Lower leg skin (tissue), 4 donors: Measurements from ENCODE around the gene DUSP3. TPM values are rescaled to one million over a fixed set of nuclear protein-coding genes. Genes with fewer than 3 reads are reported as not detected.

Experiments used
- DNase-seq, 2 donors: peaks; one replicate each; pipeline ENCODE4 v3.0.0-alpha.2; 2019; ENCODE audit warnings: low spot score in 2 of 2
- H3K4me3 ChIP-seq: fragments of 200-600 bp; sonication (generic); 2 replicates; pipeline ENCODE4 v1.5.1; 2017; ENCODE audit warnings: mild to moderate bottlenecking, low read depth; ENCODE audit not compliant: poor library complexity, severe bottlenecking
- POLR2A ChIP-seq, 2 donors: fragments of 450-650 bp; IDR thresholded peaks; one replicate each; pipeline ENCODE4 v1.6.1; 2016 to 2017; ENCODE audit warnings: antibody characterized with exemption in 2 of 2, mild to moderate bottlenecking in 1 of 2, moderate library complexity in 1 of 2
- WGBS, 2 donors: methylation state at CpG; one replicate each; pipeline ENCODE4 v1.1.5; 2018; 5-methylcytosine and 5-hydroxymethylcytosine counted together
- intact Hi-C: fragments of 100-400 bp; cut with DNase I; formaldehyde crosslinking; loops from one replicate; pipeline ENCODE4 v1.15.0; 2023; ENCODE audit warnings: low total_unique reads
- total RNA-seq, 4 donors: library from RNA; depleted of rRNA; stranded (reverse); fragments of >200 nt; gene quantifications; one replicate each; pipeline ENCODE4 v1.1.0, GENCODE V29; 2016
- TF ChIP-seq, protein P1 (sequence below), 3 donors: fragments of 450-650 bp; IDR thresholded peaks; one replicate each; pipeline ENCODE4 v1.5.1; 2016; ENCODE audit warnings: antibody characterized with exemption in 3 of 3, mild to moderate bottlenecking in 3 of 3, moderate library complexity in 2 of 3

DUSP3 gene
- total RNA-seq, 4 donors from 2014 or later: 33.2 to 44.1 (median 37.9) TPM

DNA sequence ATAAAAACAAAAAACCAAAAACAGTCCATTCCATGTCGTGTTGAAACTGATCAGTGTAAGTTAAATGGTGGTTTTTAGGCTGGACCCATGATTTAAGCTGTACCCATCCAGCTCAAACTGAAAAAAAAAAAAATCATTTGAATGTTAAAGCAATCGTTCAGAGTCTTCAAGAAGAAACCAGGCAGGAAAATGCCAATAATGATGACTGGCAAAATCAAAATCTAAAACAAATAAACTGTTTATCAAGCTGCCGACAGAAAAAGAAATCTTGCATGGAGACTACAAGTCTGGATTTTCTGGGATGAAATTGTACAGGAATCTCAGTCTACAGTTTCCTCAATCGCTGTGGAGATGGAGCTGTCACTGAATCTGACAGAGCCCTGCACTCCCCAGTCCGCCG, 60.9 kb downstream of the DUSP3 start:
- intact Hi-C loops: no loop called here
- no peak for DNase-seq
- WGBS, 2 donors: 61 to 62% methylated on average over 6 of the region's 6 CpGs
- no peak for TF ChIP-seq POLR2A (IDR thresholded peaks at IDR 0.05)
- TF ChIP-seq, protein P1, sequence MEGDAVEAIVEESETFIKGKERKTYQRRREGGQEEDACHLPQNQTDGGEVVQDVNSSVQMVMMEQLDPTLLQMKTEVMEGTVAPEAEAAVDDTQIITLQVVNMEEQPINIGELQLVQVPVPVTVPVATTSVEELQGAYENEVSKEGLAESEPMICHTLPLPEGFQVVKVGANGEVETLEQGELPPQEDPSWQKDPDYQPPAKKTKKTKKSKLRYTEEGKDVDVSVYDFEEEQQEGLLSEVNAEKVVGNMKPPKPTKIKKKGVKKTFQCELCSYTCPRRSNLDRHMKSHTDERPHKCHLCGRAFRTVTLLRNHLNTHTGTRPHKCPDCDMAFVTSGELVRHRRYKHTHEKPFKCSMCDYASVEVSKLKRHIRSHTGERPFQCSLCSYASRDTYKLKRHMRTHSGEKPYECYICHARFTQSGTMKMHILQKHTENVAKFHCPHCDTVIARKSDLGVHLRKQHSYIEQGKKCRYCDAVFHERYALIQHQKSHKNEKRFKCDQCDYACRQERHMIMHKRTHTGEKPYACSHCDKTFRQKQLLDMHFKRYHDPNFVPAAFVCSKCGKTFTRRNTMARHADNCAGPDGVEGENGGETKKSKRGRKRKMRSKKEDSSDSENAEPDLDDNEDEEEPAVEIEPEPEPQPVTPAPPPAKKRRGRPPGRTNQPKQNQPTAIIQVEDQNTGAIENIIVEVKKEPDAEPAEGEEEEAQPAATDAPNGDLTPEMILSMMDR (IDR thresholded peaks at IDR 0.05): no peak
- H3K4me3 ChIP-seq: no peak overlapping the region

Other genes with a start within 250 kb of the DUSP3 start
- 1 to 10 TPM; 3.7 to 8.8 (median 6.5) TPM for gene ETV4, start 232.6 kb downstream of the DUSP3 start, total RNA-seq
- 1 to 10 TPM; 1.9 to 7.9 (median 3.7) TPM for gene MEOX1, start 117.1 kb downstream of the DUSP3 start, total RNA-seq
- 1 to 10 TPM in 1 of 4 donors, under 1 TPM in 1, not detected in 2; 0.49 to 1.5 TPM for gene SOST, start 20.2 kb downstream of the DUSP3 start, total RNA-seq
- under 1 TPM in 1 of 4 donors, not detected in 3; 0.30 TPM for gene CFAP97D1, start 1.5 kb upstream of the DUSP3 start, total RNA-seq
- 1 to 10 TPM; 1.9 to 8.9 (median 6.3) TPM for gene MPP3, start 54.2 kb upstream of the DUSP3 start, total RNA-seq
- 1 to 10 TPM; 6.2 to 9.7 (median 9.0) TPM for gene CD300LG, start 68.2 kb upstream of the DUSP3 start, total RNA-seq
- 10 to 100 TPM in 1 of 4 donors, 1 to 10 TPM in 2, under 1 TPM in 1; 0.42 to 10.7 (median 3.7) TPM for gene MPP2, start 128.6 kb upstream of the DUSP3 start, total RNA-seq
- gene PPY, start 163.5 kb upstream of the DUSP3 start, total RNA-seq: not detected
- not detected for gene PYY, start 175.0 kb upstream of the DUSP3 start, total RNA-seq
- 1 to 10 TPM; 3.2 to 4.9 (median 3.6) TPM for gene NAGS, start 225.6 kb upstream of the DUSP3 start, total RNA-seq
- 10 to 100 TPM; 28.4 to 48.0 (median 41.2) TPM for gene TMEM101, start 236.0 kb upstream of the DUSP3 start, total RNA-seq